OCI-LY3 (cell line): ENCODE data around the gene RBM26.

Experiments
- H2AFZ ChIP-seq: fragments of 200-600, 300-600 bp; shearing (Covaris generic); 2 replicates; pipeline ENCODE4 v1.6.0; 2014; ENCODE audit warnings: antibody characterized with exemption, low read depth, low read length
- H3K27ac ChIP-seq: fragments of 200-600, 300-600 bp; sonication (generic); 2 replicates; pipeline ENCODE4 v1.5.1; 2014; ENCODE audit warnings: mild to moderate bottlenecking, low read length, moderate library complexity, mixed read lengths
- H3K27me3 ChIP-seq: fragments of 200-600, 300-600 bp; sonication (generic); 2 replicates; pipeline ENCODE4 v1.6.1; 2014; ENCODE audit warnings: low read depth, low read length, mixed read lengths
- H3K36me3 ChIP-seq: fragments of 200-600, 300-600 bp; sonication (generic); replicated peaks from 2 replicates; pipeline ENCODE3; 2014; ENCODE audit warnings: low read depth, low read length, mixed read lengths
- H3K4me1 ChIP-seq: fragments of 300-600, 200-600 bp; sonication (generic); 2 replicates; pipeline ENCODE4 v1.6.1; 2014; ENCODE audit warnings: low read length, mixed read lengths
- H3K4me2 ChIP-seq: fragments of 200-600, 300-600 bp; sonication (generic); 2 replicates; pipeline ENCODE4 v1.6.1; 2014; ENCODE audit warnings: low read length, mixed read lengths
- H3K4me3 ChIP-seq: fragments of 300-600, 200-600 bp; sonication (generic); 2 replicates; pipeline ENCODE4 v1.5.1; 2014; ENCODE audit warnings: antibody characterized with exemption, mild to moderate bottlenecking, low read length, moderate library complexity
- H3K79me2 ChIP-seq: fragments of 300-600, 200-600 bp; shearing (Covaris generic); 2 replicates; pipeline ENCODE4 v1.6.1; 2014; ENCODE audit warnings: mild to moderate bottlenecking, low read length, mixed read lengths
- H3K9ac ChIP-seq: fragments of 300-600, 200-600 bp; shearing (Covaris generic); 2 replicates; pipeline ENCODE4 v1.6.0; 2014; ENCODE audit warnings: mild to moderate bottlenecking, low read length, moderate library complexity
- H3K9me3 ChIP-seq: fragments of 200-600, 300-600 bp; shearing (Covaris generic); 2 replicates; pipeline ENCODE4 v1.6.1; 2014; ENCODE audit warnings: low read length, mixed read lengths; ENCODE audit not compliant: insufficient read depth
- H4K20me1 ChIP-seq: fragments of 200-600, 300-600 bp; sonication (generic); 2 replicates; pipeline ENCODE4 v1.6.1; 2016; ENCODE audit warnings: low read length, mixed read lengths; ENCODE audit not compliant: insufficient read depth
- CTCF ChIP-seq: fragments of 200-600, 300-600 bp; sonication (generic); IDR thresholded peaks from 2 replicates; pipeline ENCODE4 v1.5.1; 2014; ENCODE audit warnings: antibody characterized with exemption, low read length, low read depth
- EZH2phosphoT487 ChIP-seq: fragments of 200-600 bp; shearing (Covaris generic); IDR thresholded peaks from 2 replicates; pipeline ENCODE4 v1.6.1; 2018; ENCODE audit warnings: antibody characterized with exemption, mixed run types, low read depth

Gene RBM26

DNA sequence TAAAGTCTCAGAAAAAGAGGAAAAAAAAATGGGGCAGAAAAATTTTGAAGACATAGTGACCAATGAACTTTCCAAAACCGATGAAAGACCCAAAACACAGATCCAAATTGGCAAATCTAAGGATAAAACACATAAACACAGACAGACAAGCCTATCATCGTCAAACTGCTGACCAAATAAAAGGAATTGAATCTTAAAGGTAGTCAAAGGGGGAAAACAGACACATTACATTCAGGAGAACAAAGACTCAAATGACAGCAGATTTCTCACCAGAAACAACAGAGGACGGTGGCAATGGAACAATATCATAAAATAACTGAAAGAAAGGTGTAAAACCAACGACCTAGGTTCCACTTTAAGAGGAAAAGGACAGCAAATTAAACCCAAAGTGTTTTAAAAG, 10.2 kb downstream of the RBM26 start:
- no peak overlapping the region for H3K4me3 ChIP-seq
- H3K27ac ChIP-seq, result no peak overlapping the region
- H3K79me2 ChIP-seq, result peaks cover 94% of the 10 kb centered on the region
- no peak for TF ChIP-seq EZH2phosphoT487
- TF ChIP-seq CTCF, result no peak
- no peaks in the 10 kb centered on the region for H3K27me3 ChIP-seq
- no peak overlapping the region for H3K4me2 ChIP-seq
- H2AFZ ChIP-seq, result no peak overlapping the region
- H3K9ac ChIP-seq, result no peak overlapping the region
- H3K4me1 ChIP-seq, result peaks cover 38% of the 10 kb centered on the region
- H3K36me3 ChIP-seq, result peaks cover 63% of the 10 kb centered on the region
- H3K9me3 ChIP-seq, result peaks cover 14% of the 10 kb centered on the region; the same call in 1 of the 2 replicates
- peaks cover 68% of the 10 kb centered on the region for H4K20me1 ChIP-seq

- peaks cover 14% of the 10 kb centered on the region; the same call in 1 of the 2 replicates for H3K9me3 ChIP-seq
- TF ChIP-seq CTCF, result no peak
- no peak for TF ChIP-seq EZH2phosphoT487
- H3K4me2 ChIP-seq, result peak overlapping the region; percentile 75
- no peaks in the 10 kb centered on the region for H3K27me3 ChIP-seq
- H3K27ac ChIP-seq, result peak overlapping the region; percentile 78
- no peak overlapping the region for H2AFZ ChIP-seq
- peaks cover 94% of the 10 kb centered on the region for H3K79me2 ChIP-seq
- H3K4me3 ChIP-seq, result peak overlapping the region; percentile 63
- peaks cover 48% of the 10 kb centered on the region for H3K4me1 ChIP-seq
- peak overlapping the region; percentile 30 for H3K9ac ChIP-seq
- peaks cover 68% of the 10 kb centered on the region for H4K20me1 ChIP-seq
- peaks cover 50% of the 10 kb centered on the region for H3K36me3 ChIP-seq
These were observed 12.3 kb downstream of the RBM26 start for GRCh38 chr13:79393564-79394249.

- peaks cover 44% of the 10 kb centered on the region for H3K36me3 ChIP-seq
- H3K9me3 ChIP-seq, result peaks cover 14% of the 10 kb centered on the region; the same call in 1 of the 2 replicates
- H3K4me2 ChIP-seq, result peak overlapping the region; percentile 75
- TF ChIP-seq CTCF (no peak), EZH2phosphoT487 (no peak)
- H3K4me1 ChIP-seq, result peaks cover 55% of the 10 kb centered on the region
- H3K4me3 ChIP-seq, result peak overlapping the region; percentile 63
- peak overlapping the region; percentile 78 for H3K27ac ChIP-seq
- no peak overlapping the region for H2AFZ ChIP-seq
- peaks cover 94% of the 10 kb centered on the region for H3K79me2 ChIP-seq
- peak overlapping the region; percentile 30; the same call in 1 of the 2 replicates for H3K9ac ChIP-seq
- H3K27me3 ChIP-seq, result no peaks in the 10 kb centered on the region
- peaks cover 70% of the 10 kb centered on the region for H4K20me1 ChIP-seq
These were observed 13.0 kb downstream of the RBM26 start for GRCh38 chr13:79392882-79393563.

DNA sequence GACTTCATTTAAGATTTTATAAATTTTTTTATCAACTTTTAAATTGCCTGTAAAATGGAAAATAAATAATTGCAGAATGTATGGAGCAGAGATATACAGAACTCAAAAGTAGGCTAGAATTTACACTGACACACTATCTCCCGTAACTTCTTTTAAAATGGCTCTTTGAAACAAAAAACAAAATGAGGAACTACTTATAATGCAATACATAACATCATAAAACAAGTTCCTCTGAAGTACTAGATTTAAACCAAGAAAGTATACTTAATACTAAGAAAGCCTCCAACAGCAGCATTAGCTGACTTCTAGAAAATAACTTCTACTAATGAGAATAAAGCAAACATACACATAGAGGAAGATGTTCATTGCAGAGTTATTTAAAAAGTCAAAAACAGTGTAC, 17.0 kb downstream of the RBM26 start:
- Histone ChIP-seq H3K36me3 (peaks cover 11% of the 10 kb centered on the region), H3K9ac (no peak overlapping the region), H2AFZ (no peak overlapping the region), H3K79me2 (peaks cover 94% of the 10 kb centered on the region), H3K27me3 (no peaks in the 10 kb centered on the region), H3K4me1 (peaks cover 82% of the 10 kb centered on the region), H3K27ac (peak overlapping the region; percentile 1; the same call in 1 of the 2 replicates), H3K9me3 (no peaks in the 10 kb centered on the region), H4K20me1 (peaks cover 88% of the 10 kb centered on the region), H3K4me3 (no peak overlapping the region), H3K4me2 (peak overlapping the region; percentile 7)
- no peak for TF ChIP-seq EZH2phosphoT487
- TF ChIP-seq CTCF, result no peak
